GM13977 (cell line): Measurements from ENCODE around the gene BANK1.

Source experiments
- DNase-seq: peaks from one replicate; pipeline ENCODE4 v3.0.0; 2012; ENCODE audit warnings: low spot score
- in situ Hi-C: fragments of 300-500 bp; cut with MboI; formaldehyde crosslinking; loops from one replicate; pipeline ENCODE4 v1.12.0; 2022; ENCODE audit warnings: low sequenced_read_pairs, low pct_unique_long_range_greater_than_20kb, mixed read lengths, inconsistent platforms; ENCODE audit not compliant: unreplicated experiment
- TF ChIP-seq, protein P1 (sequence below): IDR thresholded peaks from 2 replicates; pipeline ENCODE4 v1.5.1; 2012; ENCODE audit warnings: mild to moderate bottlenecking, control low read depth; ENCODE audit not compliant: insufficient read depth; ENCODE audit errors: extremely low read depth, missing control alignments

Gene BANK1

DNA sequence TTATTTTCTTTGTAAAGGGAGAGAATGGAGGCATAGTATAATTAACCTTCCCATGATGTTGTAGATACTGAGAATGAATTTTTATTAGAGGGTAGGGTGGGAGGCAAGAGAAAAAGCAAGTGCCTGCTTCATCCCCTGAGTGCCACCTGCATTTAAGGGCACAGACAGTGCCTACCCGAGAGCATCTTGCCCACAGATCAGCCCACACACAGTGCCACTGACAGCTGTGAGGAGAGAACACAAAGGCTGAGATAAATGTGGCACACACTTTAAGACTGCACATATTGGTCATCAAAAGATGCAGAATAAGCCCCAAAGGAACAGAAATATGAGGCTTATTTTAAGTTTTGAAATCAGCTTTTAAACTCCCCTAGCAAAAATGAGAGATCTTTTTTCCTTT, 304.0 kb downstream of the BANK1 start:
- TF ChIP-seq, protein P1, sequence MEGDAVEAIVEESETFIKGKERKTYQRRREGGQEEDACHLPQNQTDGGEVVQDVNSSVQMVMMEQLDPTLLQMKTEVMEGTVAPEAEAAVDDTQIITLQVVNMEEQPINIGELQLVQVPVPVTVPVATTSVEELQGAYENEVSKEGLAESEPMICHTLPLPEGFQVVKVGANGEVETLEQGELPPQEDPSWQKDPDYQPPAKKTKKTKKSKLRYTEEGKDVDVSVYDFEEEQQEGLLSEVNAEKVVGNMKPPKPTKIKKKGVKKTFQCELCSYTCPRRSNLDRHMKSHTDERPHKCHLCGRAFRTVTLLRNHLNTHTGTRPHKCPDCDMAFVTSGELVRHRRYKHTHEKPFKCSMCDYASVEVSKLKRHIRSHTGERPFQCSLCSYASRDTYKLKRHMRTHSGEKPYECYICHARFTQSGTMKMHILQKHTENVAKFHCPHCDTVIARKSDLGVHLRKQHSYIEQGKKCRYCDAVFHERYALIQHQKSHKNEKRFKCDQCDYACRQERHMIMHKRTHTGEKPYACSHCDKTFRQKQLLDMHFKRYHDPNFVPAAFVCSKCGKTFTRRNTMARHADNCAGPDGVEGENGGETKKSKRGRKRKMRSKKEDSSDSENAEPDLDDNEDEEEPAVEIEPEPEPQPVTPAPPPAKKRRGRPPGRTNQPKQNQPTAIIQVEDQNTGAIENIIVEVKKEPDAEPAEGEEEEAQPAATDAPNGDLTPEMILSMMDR, result no peak
- DNase-seq, result no peak
- in situ Hi-C loops, result no loop called here

DNA sequence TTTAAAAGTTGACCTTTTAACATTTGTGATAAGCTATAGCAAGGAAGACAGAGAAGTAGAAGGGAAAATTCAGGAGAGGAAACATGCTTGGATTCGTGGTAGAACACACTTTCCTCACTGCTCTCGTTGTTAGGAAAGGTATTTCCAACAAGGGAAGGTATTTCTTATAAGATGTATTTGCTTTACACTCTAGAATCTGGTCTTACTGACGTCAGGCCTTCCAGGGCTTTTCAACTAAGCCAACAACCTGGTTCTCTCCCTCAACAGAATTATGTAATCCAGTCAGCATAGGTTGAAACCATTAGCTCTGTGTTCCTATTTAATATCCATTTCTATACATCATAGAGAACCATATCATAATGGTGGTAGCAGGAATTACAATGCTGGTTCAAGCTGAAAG, 312.8 kb downstream of the BANK1 start:
- no peak for DNase-seq
- in situ Hi-C loops, result no loop called here

DNA sequence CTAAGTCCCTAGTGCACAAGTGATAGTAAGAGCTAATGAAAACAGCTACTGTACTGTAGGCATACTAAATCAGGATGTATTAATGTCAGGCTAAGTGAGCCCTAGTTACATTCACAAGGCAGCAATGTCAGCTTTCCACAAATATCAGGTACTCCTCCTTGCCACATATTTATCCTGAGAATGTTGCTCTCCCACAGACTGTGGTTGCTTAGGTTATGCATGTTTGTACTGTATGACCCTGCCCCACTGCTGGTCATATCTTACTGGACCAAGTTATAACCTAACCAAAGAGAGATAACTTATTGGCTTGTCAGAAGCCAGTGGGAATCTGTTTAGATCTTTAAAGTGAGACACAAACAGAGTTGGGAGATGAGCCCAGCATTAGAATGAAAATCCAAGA, 313.7 kb downstream of the BANK1 start:
- no peak for DNase-seq
- TF ChIP-seq, protein P1, result no peak
- in situ Hi-C loops, result no loop called here

More for the DNA sequence above, 312.8 kb downstream of the BANK1 start:
- TF ChIP-seq, protein P1, result no peak

DNA sequence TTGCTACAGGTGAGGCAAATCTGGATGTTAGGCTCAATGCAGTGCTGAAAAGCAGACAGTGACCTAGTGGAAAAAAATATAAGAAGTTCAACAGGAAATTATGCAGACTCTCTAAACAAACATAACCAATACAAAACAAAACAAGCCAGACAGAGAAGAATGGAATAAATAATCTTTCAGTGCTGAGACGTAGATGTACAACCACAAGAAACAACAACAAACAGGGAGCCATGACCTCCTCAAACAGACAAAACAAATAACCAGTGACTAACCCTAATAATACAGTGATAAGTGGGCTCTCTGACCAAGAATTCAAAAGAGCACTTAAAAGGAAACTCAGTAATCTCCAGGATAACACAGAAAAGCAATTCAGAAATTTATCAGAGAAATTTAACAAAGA, 315.5 kb downstream of the BANK1 start:
- DNase-seq, result no peak
- TF ChIP-seq, protein P1, result no peak
- in situ Hi-C loops, result no loop called here

DNA sequence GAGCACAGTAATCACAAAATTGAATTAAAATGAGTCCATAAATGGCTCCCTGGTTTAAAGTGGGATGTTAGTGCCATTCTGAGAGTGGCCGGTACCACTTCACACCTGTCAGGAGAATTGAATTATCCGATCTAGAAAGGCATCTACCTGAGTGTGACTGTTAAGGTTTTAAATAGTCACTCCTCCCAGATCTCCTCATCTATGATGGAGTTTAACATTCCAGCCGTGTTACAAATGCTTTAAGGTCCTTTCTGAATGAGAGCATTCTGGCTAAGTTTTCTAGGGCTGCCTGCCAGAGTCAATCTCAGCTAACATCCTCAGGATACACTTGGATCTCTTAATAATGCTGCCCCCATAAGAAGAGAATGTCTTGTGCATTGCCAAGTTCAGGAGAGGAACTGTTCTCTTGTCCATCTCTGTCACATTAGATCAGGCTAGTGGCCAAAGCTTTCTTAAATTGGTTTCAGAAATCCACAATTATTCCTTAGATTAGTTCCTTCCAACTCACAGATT, 323.6 kb downstream of the BANK1 start:
- in situ Hi-C loops, result no loop called here
- no peak for DNase-seq
- TF ChIP-seq, protein P1, result no peak

DNA sequence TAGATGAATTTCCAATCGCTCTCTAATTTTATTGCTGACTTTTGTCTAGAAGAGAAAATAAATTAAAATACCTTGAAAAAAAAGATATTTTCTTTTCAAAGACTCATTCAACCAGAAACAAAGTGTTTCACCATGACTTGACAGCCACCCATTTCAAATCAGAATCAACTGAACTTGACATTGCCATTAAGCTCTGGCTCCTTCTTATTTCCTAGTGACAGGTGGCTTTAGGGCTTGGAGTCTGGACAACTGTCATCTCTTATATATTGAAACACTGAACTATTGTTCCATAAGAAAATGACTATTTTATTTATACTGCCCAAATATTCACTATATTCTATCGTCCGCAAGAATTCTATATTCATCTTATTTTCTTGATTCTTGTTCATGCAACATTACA, 325.6 kb downstream of the BANK1 start:
- in situ Hi-C loops, result no loop called here
- no peak for DNase-seq

More for the DNA sequence above, 325.6 kb downstream of the BANK1 start:
- TF ChIP-seq, protein P1, result no peak
